ENCODE data around the gene PRR12. TPM values are rescaled to one million over a fixed set of nuclear protein-coding genes. Genes with fewer than 3 reads are reported as not detected.
A peak's percentile ranks its signal among the peaks of the same experiment; 100 is the strongest.

PRR12 gene
- total and polyA plus RNA-seq, 9 of the 15 experiments (the other 6 are each of a cell fraction or from before 2014, with no cell fraction given) = 0.01 to 21.1 (median 0.98) TPM

DNA sequence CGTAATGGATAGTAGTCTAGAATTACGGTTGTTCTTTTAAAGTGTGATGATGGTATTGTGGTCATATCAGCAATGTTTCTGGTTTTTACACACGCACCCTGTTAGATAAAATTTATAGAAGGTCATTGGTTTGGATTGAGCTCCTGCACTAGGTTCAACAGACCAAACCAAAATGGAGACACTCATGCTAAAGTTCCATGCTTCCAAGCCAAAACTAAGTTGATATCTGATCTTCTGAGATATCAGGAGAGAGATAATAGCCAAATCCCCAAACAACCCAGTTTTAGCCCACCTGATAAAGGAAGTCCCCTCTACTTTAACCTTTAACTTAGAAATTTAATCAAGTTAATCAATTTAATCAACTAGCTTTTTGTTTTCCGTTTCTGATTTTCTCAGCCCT lies 11.8 kb upstream of the PRR12 start (continued):
- TF ChIP-seq ZNF655 (CRISPR knock-in tag; IDR thresholded peaks at IDR 0.05) (no peak), RAD21 (CRISPR knock-in tag; conservative IDR thresholded peaks at IDR 0.05 in 1 of 2, IDR thresholded peaks at IDR 0.05 in 1 of 2) (no peak), BCLAF1 (IDR thresholded peaks at IDR 0.05; ENCODE audit: borderline replicate concordance in 1 of 2, control insufficient read depth in 1 of 2, low read depth in 2 of 2, low read length in 1 of 2) (no peak), ZNF764 (CRISPR knock-in tag; IDR thresholded peaks at IDR 0.05; ENCODE audit: low read depth) (no peak), HOXB6 (CRISPR knock-in tag; IDR thresholded peaks at IDR 0.05; ENCODE audit: borderline replicate concordance) (no peak), GTF2A2 (tag; IDR thresholded peaks at IDR 0.05) (peak; percentile 84), SMAD2 (IDR thresholded peaks at IDR 0.05; ENCODE audit: low read depth, low read length) (no peak), PHF20 (IDR thresholded peaks at IDR 0.05; ENCODE audit: partially characterized antibody) (no peak), ZKSCAN3 (CRISPR knock-in tag; IDR thresholded peaks at IDR 0.05) (no peak), ESRRB (CRISPR knock-in tag; IDR thresholded peaks at IDR 0.05; ENCODE audit: borderline replicate concordance) (no peak), HDGF (IDR thresholded peaks at IDR 0.05) (no peak), PHB (CRISPR knock-in tag; IDR thresholded peaks at IDR 0.05) (no peak), ZNF696 (CRISPR knock-in tag; conservative IDR thresholded peaks at IDR 0.05) (no peak), MTF1 (CRISPR knock-in tag; IDR thresholded peaks at IDR 0.05; ENCODE audit: borderline replicate concordance) (0 out of 2 replicates have a peak, but pooled peaks have one; percentile 57), PHF21A (IDR thresholded peaks at IDR 0.05; ENCODE audit: borderline replicate concordance, low read depth) (no peak), HDAC2 (IDR thresholded peaks at IDR 0.05) (no peak), MAZ (CRISPR knock-in tag; conservative IDR thresholded peaks at IDR 0.05 in 1 of 2, IDR thresholded peaks at IDR 0.05 in 1 of 2) (peak in 1 of 2 experiments; percentile 58; a peak in 1 of 4 replicates), KLF16 (IDR thresholded peaks at IDR 0.05) (no peak)
- TF ChIP-seq, protein P1, sequence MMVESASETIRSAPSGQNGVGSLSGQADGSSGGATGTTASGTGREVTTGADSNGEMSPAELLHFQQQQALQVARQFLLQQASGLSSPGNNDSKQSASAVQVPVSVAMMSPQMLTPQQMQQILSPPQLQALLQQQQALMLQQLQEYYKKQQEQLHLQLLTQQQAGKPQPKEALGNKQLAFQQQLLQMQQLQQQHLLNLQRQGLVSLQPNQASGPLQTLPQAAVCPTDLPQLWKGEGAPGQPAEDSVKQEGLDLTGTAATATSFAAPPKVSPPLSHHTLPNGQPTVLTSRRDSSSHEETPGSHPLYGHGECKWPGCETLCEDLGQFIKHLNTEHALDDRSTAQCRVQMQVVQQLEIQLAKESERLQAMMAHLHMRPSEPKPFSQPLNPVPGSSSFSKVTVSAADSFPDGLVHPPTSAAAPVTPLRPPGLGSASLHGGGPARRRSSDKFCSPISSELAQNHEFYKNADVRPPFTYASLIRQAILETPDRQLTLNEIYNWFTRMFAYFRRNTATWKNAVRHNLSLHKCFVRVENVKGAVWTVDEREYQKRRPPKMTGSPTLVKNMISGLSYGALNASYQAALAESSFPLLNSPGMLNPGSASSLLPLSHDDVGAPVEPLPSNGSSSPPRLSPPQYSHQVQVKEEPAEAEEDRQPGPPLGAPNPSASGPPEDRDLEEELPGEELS (CRISPR knock-in tag; IDR thresholded peaks at IDR 0.05; ENCODE audit: borderline replicate concordance) = no peak
- TF ChIP-seq, protein P2, sequence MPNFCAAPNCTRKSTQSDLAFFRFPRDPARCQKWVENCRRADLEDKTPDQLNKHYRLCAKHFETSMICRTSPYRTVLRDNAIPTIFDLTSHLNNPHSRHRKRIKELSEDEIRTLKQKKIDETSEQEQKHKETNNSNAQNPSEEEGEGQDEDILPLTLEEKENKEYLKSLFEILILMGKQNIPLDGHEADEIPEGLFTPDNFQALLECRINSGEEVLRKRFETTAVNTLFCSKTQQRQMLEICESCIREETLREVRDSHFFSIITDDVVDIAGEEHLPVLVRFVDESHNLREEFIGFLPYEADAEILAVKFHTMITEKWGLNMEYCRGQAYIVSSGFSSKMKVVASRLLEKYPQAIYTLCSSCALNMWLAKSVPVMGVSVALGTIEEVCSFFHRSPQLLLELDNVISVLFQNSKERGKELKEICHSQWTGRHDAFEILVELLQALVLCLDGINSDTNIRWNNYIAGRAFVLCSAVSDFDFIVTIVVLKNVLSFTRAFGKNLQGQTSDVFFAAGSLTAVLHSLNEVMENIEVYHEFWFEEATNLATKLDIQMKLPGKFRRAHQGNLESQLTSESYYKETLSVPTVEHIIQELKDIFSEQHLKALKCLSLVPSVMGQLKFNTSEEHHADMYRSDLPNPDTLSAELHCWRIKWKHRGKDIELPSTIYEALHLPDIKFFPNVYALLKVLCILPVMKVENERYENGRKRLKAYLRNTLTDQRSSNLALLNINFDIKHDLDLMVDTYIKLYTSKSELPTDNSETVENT (CRISPR knock-in tag; IDR thresholded peaks at IDR 0.05) = no peak

All from K562 (cell line).